SK-N-SH (cell line): Measurements from ENCODE around the gene PAEP. TPM values are rescaled to one million over a fixed set of nuclear protein-coding genes. Genes with fewer than 3 reads are reported as not detected.

Source experiments
- CTCF ChIA-PET: fragments of 300-600, 350-600 bp; formaldehyde crosslinking; extraction: SDS; loops from one replicate; lab custom pipeline; 2021; lab: Yijun Ruan, JAX
- POLR2A ChIA-PET: fragments of 350-600 bp; sonication (Branson Sonifier 250); formaldehyde crosslinking; extraction: SDS; loops from one replicate; lab custom pipeline; 2020; ENCODE audit warnings: antibody characterized with exemption, inconsistent platforms; lab: Yijun Ruan, JAX
- DNase-seq: peaks from one replicate; pipeline ENCODE4 v3.0.0; 2012
- H2AFZ ChIP-seq: fragments of 200-600 bp; sonication (generic); 2 replicates; pipeline ENCODE4 v1.8.1; 2016; ENCODE audit warnings: antibody characterized with exemption, mild to moderate bottlenecking, low read depth
- H3F3A ChIP-seq: fragments of 200-600 bp; sonication (generic); replicated peaks from 2 replicates; pipeline ENCODE3; 2016; ENCODE audit warnings: antibody characterized with exemption, mild to moderate bottlenecking; ENCODE audit not compliant: insufficient read depth
- H3K27ac ChIP-seq, 2 experiments: fragments of 200-500 bp in 1 of 2; fragments of 200-600 bp in 1 of 2; sonication (Bioruptor generic) in 1 of 2; sonication (generic), shearing (Covaris generic) in 1 of 2; 2 replicates each; pipeline versions ENCODE4 v1.5.1 to v1.6.1; 2014 to 2016; ENCODE audit warnings: low read depth in 2 of 2, inconsistent platforms in 1 of 2, low read length in 1 of 2, mild to moderate bottlenecking in 1 of 2, mixed read lengths in 1 of 2
- H3K27me3 ChIP-seq: fragments of 200-600 bp; sonication (generic), shearing (Covaris generic); 2 replicates; pipeline ENCODE4 v1.6.1; 2016; ENCODE audit warnings: mixed run types; ENCODE audit not compliant: insufficient read depth
- H3K36me3 ChIP-seq, 2 experiments: fragments of 200-500 bp in 1 of 2; fragments of 200-600 bp in 1 of 2; sonication (Bioruptor generic) in 1 of 2; sonication (generic) in 1 of 2; replicated peaks in 1 of 2; 2 replicates each; pipeline versions ENCODE3 to v1.5.1; 2014 to 2016; ENCODE audit warnings: low read length in 1 of 2, mild to moderate bottlenecking in 1 of 2; ENCODE audit not compliant: insufficient read depth in 2 of 2, control insufficient read depth in 1 of 2
- H3K4me1 ChIP-seq, 2 experiments: fragments of 200-500 bp in 1 of 2; fragments of 200-600 bp in 1 of 2; sonication (Bioruptor generic) in 1 of 2; sonication (generic), shearing (Covaris generic) in 1 of 2; 2 replicates each; pipeline versions ENCODE4 v1.5.1 to v1.6.1; 2014 to 2016; ENCODE audit warnings: low read depth in 1 of 2, low read length in 1 of 2, mixed run types in 1 of 2; ENCODE audit not compliant: insufficient read depth in 2 of 2, control insufficient read depth in 1 of 2
- H3K4me2 ChIP-seq: fragments of 200-600 bp; sonication (generic), shearing (Covaris generic); 2 replicates; pipeline ENCODE4 v1.6.1; 2017; ENCODE audit warnings: mixed run types
- H3K4me3 ChIP-seq, 2 experiments: fragments of 200-500 bp in 1 of 2; fragments of 200-600 bp in 1 of 2; sonication (Bioruptor generic) in 1 of 2; sonication (generic), shearing (Covaris generic) in 1 of 2; 2 replicates each; pipeline versions ENCODE4 v1.5.1 to v1.8.1; 2014 to 2016; ENCODE audit warnings: low read depth in 2 of 2, inconsistent platforms in 1 of 2, low read length in 1 of 2, mild to moderate bottlenecking in 1 of 2, mixed read lengths in 1 of 2, moderate library complexity in 1 of 2
- H3K79me2 ChIP-seq: fragments of 200-600 bp; sonication (generic); 2 replicates; pipeline ENCODE4 v1.8.1; 2017; ENCODE audit warnings: mild to moderate bottlenecking; ENCODE audit not compliant: insufficient read depth
- H3K9ac ChIP-seq: fragments of 200-600 bp; sonication (generic); 2 replicates; pipeline ENCODE4 v1.6.1; 2017; ENCODE audit warnings: mixed run types
- H3K9me2 ChIP-seq: fragments of 200-600 bp; sonication (generic); 2 replicates; pipeline ENCODE4 v1.6.1; 2017; ENCODE audit warnings: mixed run types
- H3K9me3 ChIP-seq: fragments of 200-600 bp; sonication (generic); 2 replicates; pipeline ENCODE4 v1.6.1; 2017; ENCODE audit warnings: mixed run types, mild to moderate bottlenecking, moderate library complexity
- H4K20me1 ChIP-seq: fragments of 200-600 bp; sonication (generic); 2 replicates; pipeline ENCODE4 v1.6.1; 2017; ENCODE audit warnings: mild to moderate bottlenecking, mixed run types; ENCODE audit not compliant: insufficient read depth
- CHD2 ChIP-seq: fragments of 150-350 bp; IDR thresholded peaks from 2 replicates; pipeline ENCODE4 v1.6.1; 2018; ENCODE audit warnings: low read length; ENCODE audit not compliant: partially characterized antibody
- EP300 ChIP-seq, 2 experiments: IDR thresholded peaks; 2 replicates each; pipeline versions ENCODE4 v1.4.0 to v1.6.1; 2012; ENCODE audit warnings: borderline replicate concordance in 1 of 2, low read depth in 1 of 2, low read length in 1 of 2
- EZH2phosphoT487 ChIP-seq: fragments of 200-600 bp; sonication (generic); IDR thresholded peaks from 2 replicates; pipeline ENCODE4 v1.6.1; 2017; ENCODE audit warnings: low read depth, mixed run types, mild to moderate bottlenecking, antibody characterized with exemption, moderate library complexity, borderline replicate concordance
- FOSL2 ChIP-seq: IDR thresholded peaks from 2 replicates; pipeline ENCODE4 v1.4.0; 2012; ENCODE audit warnings: low read depth, mild to moderate bottlenecking, moderate library complexity, borderline replicate concordance
- GABPA ChIP-seq: IDR thresholded peaks from 2 replicates; pipeline ENCODE4 v1.4.0; 2012; ENCODE audit warnings: low read depth, mild to moderate bottlenecking
- GATA2 ChIP-seq: sonication (generic); formaldehyde crosslinking; IDR thresholded peaks from 2 replicates; pipeline ENCODE4 v1.5.0; 2020; ENCODE audit warnings: mild to moderate bottlenecking, missing genetic modification reagents
- JUND ChIP-seq: IDR thresholded peaks from 2 replicates; pipeline ENCODE4 v1.4.0; 2012
- MXI1 ChIP-seq: IDR thresholded peaks from 2 replicates; pipeline ENCODE4 v1.6.1; 2012; ENCODE audit warnings: mild to moderate bottlenecking, low read depth, low read length, improper control_type of control experiment
- POLR2AphosphoS5 ChIP-seq: IDR thresholded peaks from 2 replicates; pipeline ENCODE4 v1.6.1; 2012; ENCODE audit warnings: low read depth, low read length
- RAD21 ChIP-seq: IDR thresholded peaks from 2 replicates; pipeline ENCODE4 v1.6.1; 2012; ENCODE audit warnings: mild to moderate bottlenecking, low read length
- RFX5 ChIP-seq: IDR thresholded peaks from 2 replicates; pipeline ENCODE4 v1.6.1; 2012; ENCODE audit warnings: mild to moderate bottlenecking, improper control_type of control experiment, low read length
- SIN3A ChIP-seq: IDR thresholded peaks from 2 replicates; pipeline ENCODE4 v1.6.1; 2012; ENCODE audit warnings: low read depth, mild to moderate bottlenecking, low read length, moderate library complexity, borderline replicate concordance
- YY1 ChIP-seq: IDR thresholded peaks from 2 replicates; pipeline ENCODE4 v1.4.0; 2012; ENCODE audit warnings: low read depth, mild to moderate bottlenecking
- WGBS: methylation state at CpG from one replicate; pipeline ENCODE4 v1.1.6; 2017; ENCODE audit warnings: low lambda C conversion rate; 5-methylcytosine and 5-hydroxymethylcytosine counted together
- polyA plus RNA-seq, 3 experiments: library from polyadenylated mRNA; depleted of rRNA; stranded (reverse); fragments of >200 nt; gene quantifications; 2 replicates each; pipeline ENCODE4 v1.2.3, GENCODE V29; 2012
- TF ChIP-seq, protein P1 (sequence below): IDR thresholded peaks from 2 replicates; pipeline ENCODE4 v1.6.1; 2012; ENCODE audit warnings: mild to moderate bottlenecking, low read depth, low read length, moderate library complexity
- TF ChIP-seq, protein P2 (sequence below): IDR thresholded peaks from 2 replicates; pipeline ENCODE4 v1.4.0; 2012; ENCODE audit warnings: low read depth
- TF ChIP-seq, protein P3 (sequence below): IDR thresholded peaks from 2 replicates; pipeline ENCODE4 v1.4.0; 2012; ENCODE audit warnings: low read depth, borderline replicate concordance
- TF ChIP-seq, protein P4 (sequence below): IDR thresholded peaks from 2 replicates; pipeline ENCODE4 v1.4.0; 2012; ENCODE audit warnings: low read depth, borderline replicate concordance

PAEP gene
- polyA plus RNA-seq, 1 of the 3 experiments (the other 2 are of a cell fraction) = 0.08 TPM

DNA sequence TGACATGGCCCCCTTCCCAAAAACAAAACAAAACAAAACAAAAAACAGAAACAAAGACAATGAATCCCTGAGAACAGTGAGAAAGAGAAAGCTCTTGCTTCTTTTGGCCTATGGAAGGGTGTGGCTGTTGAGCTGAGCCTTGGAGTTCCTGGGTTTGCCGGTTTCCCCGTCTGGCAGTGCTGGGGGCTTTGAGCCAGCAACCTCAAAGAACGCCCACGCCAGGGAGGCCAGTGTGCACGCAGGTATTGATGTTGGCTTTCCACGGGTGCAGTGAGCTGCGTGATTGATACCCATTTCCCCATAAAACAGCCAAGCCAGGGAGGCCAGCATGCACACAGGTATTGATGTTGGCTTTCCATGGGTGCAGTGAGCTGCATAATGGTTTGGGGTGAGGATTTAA lies 48.7 kb upstream of the PAEP start:
- H3K27ac ChIP-seq = no peak overlapping the region
- H3K4me3 ChIP-seq = no peak overlapping the region
- no peak overlapping the region for H3K4me2 ChIP-seq
- no peaks in the 10 kb centered on the region for H3K36me3 ChIP-seq
- H3K79me2 ChIP-seq = no peaks in the 10 kb centered on the region
- TF ChIP-seq, protein P1, sequence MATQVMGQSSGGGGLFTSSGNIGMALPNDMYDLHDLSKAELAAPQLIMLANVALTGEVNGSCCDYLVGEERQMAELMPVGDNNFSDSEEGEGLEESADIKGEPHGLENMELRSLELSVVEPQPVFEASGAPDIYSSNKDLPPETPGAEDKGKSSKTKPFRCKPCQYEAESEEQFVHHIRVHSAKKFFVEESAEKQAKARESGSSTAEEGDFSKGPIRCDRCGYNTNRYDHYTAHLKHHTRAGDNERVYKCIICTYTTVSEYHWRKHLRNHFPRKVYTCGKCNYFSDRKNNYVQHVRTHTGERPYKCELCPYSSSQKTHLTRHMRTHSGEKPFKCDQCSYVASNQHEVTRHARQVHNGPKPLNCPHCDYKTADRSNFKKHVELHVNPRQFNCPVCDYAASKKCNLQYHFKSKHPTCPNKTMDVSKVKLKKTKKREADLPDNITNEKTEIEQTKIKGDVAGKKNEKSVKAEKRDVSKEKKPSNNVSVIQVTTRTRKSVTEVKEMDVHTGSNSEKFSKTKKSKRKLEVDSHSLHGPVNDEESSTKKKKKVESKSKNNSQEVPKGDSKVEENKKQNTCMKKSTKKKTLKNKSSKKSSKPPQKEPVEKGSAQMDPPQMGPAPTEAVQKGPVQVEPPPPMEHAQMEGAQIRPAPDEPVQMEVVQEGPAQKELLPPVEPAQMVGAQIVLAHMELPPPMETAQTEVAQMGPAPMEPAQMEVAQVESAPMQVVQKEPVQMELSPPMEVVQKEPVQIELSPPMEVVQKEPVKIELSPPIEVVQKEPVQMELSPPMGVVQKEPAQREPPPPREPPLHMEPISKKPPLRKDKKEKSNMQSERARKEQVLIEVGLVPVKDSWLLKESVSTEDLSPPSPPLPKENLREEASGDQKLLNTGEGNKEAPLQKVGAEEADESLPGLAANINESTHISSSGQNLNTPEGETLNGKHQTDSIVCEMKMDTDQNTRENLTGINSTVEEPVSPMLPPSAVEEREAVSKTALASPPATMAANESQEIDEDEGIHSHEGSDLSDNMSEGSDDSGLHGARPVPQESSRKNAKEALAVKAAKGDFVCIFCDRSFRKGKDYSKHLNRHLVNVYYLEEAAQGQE = no peak
- H4K20me1 ChIP-seq = no peaks in the 10 kb centered on the region
- H3F3A ChIP-seq = no peaks in the 10 kb centered on the region
- H3K9ac ChIP-seq = no peak overlapping the region
- H2AFZ ChIP-seq = no peak overlapping the region
- H3K4me1 ChIP-seq = no peaks in the 10 kb centered on the region; a peak in 1 of 4 replicates
- no peaks in the 10 kb centered on the region for H3K9me3 ChIP-seq
- H3K27me3 ChIP-seq = no peaks in the 10 kb centered on the region
- 63% methylated on average over 2 of the region's 7 CpGs for WGBS
- H3K9me2 ChIP-seq = no peaks in the 10 kb centered on the region
- ChIA-PET CTCF (interaction anchor here (3.2 kb wide), 1 partner anchor 8 kb away, joined by 23 read pairs; no protein-coding TSS in a partner anchor), POLR2A (no interaction called here)
- no peak for DNase-seq

DNA sequence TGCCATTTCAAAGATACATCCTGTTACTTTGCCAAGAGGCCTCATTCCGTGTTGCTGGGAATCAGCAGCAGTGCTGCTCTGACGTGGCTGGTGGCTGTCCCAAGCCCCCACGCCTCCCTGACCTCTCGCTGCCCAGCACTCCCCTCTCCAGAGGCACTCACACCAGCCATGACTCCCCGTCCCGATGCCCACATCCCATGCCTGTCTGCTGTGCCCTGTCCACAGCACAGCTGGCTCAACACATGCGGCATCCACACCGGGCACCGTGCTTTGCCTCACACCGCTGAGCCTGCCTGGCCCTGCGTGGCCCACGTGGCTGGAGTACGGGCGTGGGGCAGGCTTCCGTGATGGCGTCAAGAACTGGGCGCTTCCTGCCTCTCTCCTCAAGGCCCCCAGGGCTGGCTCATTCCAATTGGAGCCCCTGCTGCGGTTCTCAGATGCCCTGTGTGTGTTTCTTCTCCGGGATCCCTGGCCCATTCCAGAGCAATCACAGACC lies 48.2 kb upstream of the PAEP start:
- H3K27ac ChIP-seq = no peak overlapping the region
- H3K27me3 ChIP-seq = no peaks in the 10 kb centered on the region
- no peaks in the 10 kb centered on the region for H3F3A ChIP-seq
- no peaks in the 10 kb centered on the region for H3K79me2 ChIP-seq
- H3K9me3 ChIP-seq = no peaks in the 10 kb centered on the region
- no peak for DNase-seq
- ChIA-PET POLR2A (no interaction called here), CTCF (interaction anchor here (3.2 kb wide), 1 partner anchor 9 kb away, joined by 23 read pairs; no protein-coding TSS in a partner anchor)
- WGBS = 73% methylated on average over 14 of the region's 19 CpGs
- H3K4me3 ChIP-seq = no peak overlapping the region
- no peak overlapping the region for H2AFZ ChIP-seq
- no peaks in the 10 kb centered on the region for H4K20me1 ChIP-seq
- H3K9ac ChIP-seq = no peak overlapping the region
- no peaks in the 10 kb centered on the region; a peak in 1 of 4 replicates for H3K4me1 ChIP-seq
- no peaks in the 10 kb centered on the region for H3K9me2 ChIP-seq
- H3K4me2 ChIP-seq = no peak overlapping the region
- H3K36me3 ChIP-seq = no peaks in the 10 kb centered on the region
- TF ChIP-seq, protein P2, sequence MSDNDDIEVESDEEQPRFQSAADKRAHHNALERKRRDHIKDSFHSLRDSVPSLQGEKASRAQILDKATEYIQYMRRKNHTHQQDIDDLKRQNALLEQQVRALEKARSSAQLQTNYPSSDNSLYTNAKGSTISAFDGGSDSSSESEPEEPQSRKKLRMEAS = no peak
- TF ChIP-seq POLR2AphosphoS5 = no peak
- no peak for TF ChIP-seq CHD2
- no peak for TF ChIP-seq FOSL2
- TF ChIP-seq, protein P3, sequence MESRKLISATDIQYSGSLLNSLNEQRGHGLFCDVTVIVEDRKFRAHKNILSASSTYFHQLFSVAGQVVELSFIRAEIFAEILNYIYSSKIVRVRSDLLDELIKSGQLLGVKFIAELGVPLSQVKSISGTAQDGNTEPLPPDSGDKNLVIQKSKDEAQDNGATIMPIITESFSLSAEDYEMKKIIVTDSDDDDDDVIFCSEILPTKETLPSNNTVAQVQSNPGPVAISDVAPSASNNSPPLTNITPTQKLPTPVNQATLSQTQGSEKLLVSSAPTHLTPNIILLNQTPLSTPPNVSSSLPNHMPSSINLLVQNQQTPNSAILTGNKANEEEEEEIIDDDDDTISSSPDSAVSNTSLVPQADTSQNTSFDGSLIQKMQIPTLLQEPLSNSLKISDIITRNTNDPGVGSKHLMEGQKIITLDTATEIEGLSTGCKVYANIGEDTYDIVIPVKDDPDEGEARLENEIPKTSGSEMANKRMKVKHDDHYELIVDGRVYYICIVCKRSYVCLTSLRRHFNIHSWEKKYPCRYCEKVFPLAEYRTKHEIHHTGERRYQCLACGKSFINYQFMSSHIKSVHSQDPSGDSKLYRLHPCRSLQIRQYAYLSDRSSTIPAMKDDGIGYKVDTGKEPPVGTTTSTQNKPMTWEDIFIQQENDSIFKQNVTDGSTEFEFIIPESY = no peak
- TF ChIP-seq, protein P4, sequence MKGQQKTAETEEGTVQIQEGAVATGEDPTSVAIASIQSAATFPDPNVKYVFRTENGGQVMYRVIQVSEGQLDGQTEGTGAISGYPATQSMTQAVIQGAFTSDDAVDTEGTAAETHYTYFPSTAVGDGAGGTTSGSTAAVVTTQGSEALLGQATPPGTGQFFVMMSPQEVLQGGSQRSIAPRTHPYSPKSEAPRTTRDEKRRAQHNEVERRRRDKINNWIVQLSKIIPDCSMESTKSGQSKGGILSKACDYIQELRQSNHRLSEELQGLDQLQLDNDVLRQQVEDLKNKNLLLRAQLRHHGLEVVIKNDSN = no peak
- TF ChIP-seq GATA2 (CRISPR knock-in tag) = no peak
- no peak for TF ChIP-seq SIN3A
- no peak for TF ChIP-seq RAD21
- no peak for TF ChIP-seq EP300 (IDR thresholded peaks at IDR 0.05; ENCODE audit: borderline replicate concordance in 1 of 2, low read depth in 1 of 2, low read length in 1 of 2)
- no peak for TF ChIP-seq JUND
- no peak for TF ChIP-seq GABPA
- no peak for TF ChIP-seq MXI1
- TF ChIP-seq YY1 = no peak
- no peak for TF ChIP-seq RFX5
- TF ChIP-seq EZH2phosphoT487 = no peak
- TF ChIP-seq, protein P1 = no peak
